MM.1S (cell line): Measurements from ENCODE around the gene COL20A1.

ENCODE experiments used
- DNase-seq: peaks from one replicate; pipeline ENCODE4 v3.0.0-alpha.2; 2015
- H2AFZ ChIP-seq: fragments of 300-600 bp; sonication (generic); 2 replicates; pipeline ENCODE4 v1.6.0; 2016; ENCODE audit warnings: antibody characterized with exemption, low read length
- H3F3A ChIP-seq: fragments of 300-600 bp; sonication (generic); 2 replicates; pipeline ENCODE4 v1.6.1; 2016; ENCODE audit warnings: mild to moderate bottlenecking, antibody characterized with exemption, low read length, moderate library complexity, mixed read lengths; ENCODE audit not compliant: insufficient read depth
- H3K27ac ChIP-seq: fragments of 300-600 bp; sonication (generic); 2 replicates; pipeline ENCODE4 v1.5.1; 2016; ENCODE audit warnings: mild to moderate bottlenecking, low read length
- H3K27me3 ChIP-seq: fragments of 300-600 bp; sonication (generic); replicated peaks from 2 replicates; pipeline ENCODE4 v1.6.0; 2016; ENCODE audit warnings: low read length; ENCODE audit not compliant: insufficient read depth
- H3K36me3 ChIP-seq: fragments of 300-600 bp; sonication (generic); replicated peaks from 2 replicates; pipeline ENCODE4 v1.6.1; 2016; ENCODE audit warnings: mild to moderate bottlenecking, low read length, mixed read lengths; ENCODE audit not compliant: insufficient read depth
- H3K4me1 ChIP-seq: fragments of 300-600 bp; sonication (generic); 2 replicates; pipeline ENCODE4 v1.6.1; 2016; ENCODE audit warnings: low read length, mixed read lengths
- H3K4me2 ChIP-seq: fragments of 300-600 bp; sonication (generic); 2 replicates; pipeline ENCODE4 v1.6.0; 2016; ENCODE audit warnings: low read depth, low read length
- H3K4me3 ChIP-seq: fragments of 300-600 bp; sonication (generic); 2 replicates; pipeline ENCODE4 v1.5.1; 2016; ENCODE audit warnings: low read length, mixed read lengths
- H3K79me2 ChIP-seq: fragments of 300-600 bp; sonication (generic); 2 replicates; pipeline ENCODE4 v1.6.1; 2016; ENCODE audit warnings: mixed run types, low read length, mixed read lengths
- H3K9ac ChIP-seq: fragments of 300-600 bp; sonication (generic); 2 replicates; pipeline ENCODE4 v1.6.1; 2016; ENCODE audit warnings: low read length, mixed read lengths
- H3K9me2 ChIP-seq: fragments of 300-600 bp; sonication (generic); replicated peaks from 2 replicates; pipeline ENCODE4 v1.6.1; 2016; ENCODE audit warnings: mild to moderate bottlenecking, low read length, mixed read lengths; ENCODE audit not compliant: insufficient read depth
- H3K9me3 ChIP-seq: fragments of 300-600 bp; sonication (generic); replicated peaks from 2 replicates; pipeline ENCODE4 v1.6.1; 2016; ENCODE audit warnings: mild to moderate bottlenecking, low read length, mixed read lengths; ENCODE audit not compliant: insufficient read depth
- H4K20me1 ChIP-seq: fragments of 300-600 bp; sonication (generic); 2 replicates; pipeline ENCODE4 v1.6.1; 2016; ENCODE audit warnings: mild to moderate bottlenecking, low read length, moderate library complexity, mixed read lengths; ENCODE audit not compliant: insufficient read depth
- CTCF ChIP-seq: fragments of 300-600 bp; sonication (generic); IDR thresholded peaks from 2 replicates; pipeline ENCODE4 v1.5.1; 2016; ENCODE audit warnings: antibody characterized with exemption, low read length, mixed read lengths
- EZH2 ChIP-seq: fragments of 300-600 bp; sonication (generic); optimal IDR thresholded peaks from 2 replicates; pipeline ENCODE3; 2017; ENCODE audit warnings: low read depth, mild to moderate bottlenecking, antibody characterized with exemption, low read length, mixed read lengths
- EZH2phosphoT487 ChIP-seq: fragments of 300-600 bp; sonication (generic); IDR thresholded peaks from 2 replicates; pipeline ENCODE4 v1.6.1; 2018; ENCODE audit warnings: antibody characterized with exemption, low read length

The COL20A1 gene

GRCh38 chr20:63360850-63361518, 68.0 kb downstream of the COL20A1 start, which contains the start of gene CHRNA4:
TSS of gene CHRNA4 (minus strand) at chr20:63361349. CDS start at chr20:63361165, 184 bp downstream.
- Histone ChIP-seq H3K4me1 (no peaks in the 10 kb centered on the region), H2AFZ (no peak within 1 kb of the TSS), H3K79me2 (no peaks in the 10 kb centered on the region), H3K27me3 (peaks cover 80% of the 10 kb centered on the region), H3K9me2 (no peaks in the 10 kb centered on the region), H3K27ac (no peak within 1 kb of the TSS), H3K4me2 (no peak within 1 kb of the TSS), H3K9ac (no peak within 1 kb of the TSS), H3K9me3 (no peaks in the 10 kb centered on the region), H3F3A (no peaks in the 10 kb centered on the region), H3K36me3 (no peaks in the 10 kb centered on the region), H3K4me3 (no peak within 1 kb of the TSS), H4K20me1 (no peaks in the 10 kb centered on the region)
- DNase-seq: no peak
- TF ChIP-seq EZH2 (no peak), EZH2phosphoT487 (no peak), CTCF (no peak)

DNA sequence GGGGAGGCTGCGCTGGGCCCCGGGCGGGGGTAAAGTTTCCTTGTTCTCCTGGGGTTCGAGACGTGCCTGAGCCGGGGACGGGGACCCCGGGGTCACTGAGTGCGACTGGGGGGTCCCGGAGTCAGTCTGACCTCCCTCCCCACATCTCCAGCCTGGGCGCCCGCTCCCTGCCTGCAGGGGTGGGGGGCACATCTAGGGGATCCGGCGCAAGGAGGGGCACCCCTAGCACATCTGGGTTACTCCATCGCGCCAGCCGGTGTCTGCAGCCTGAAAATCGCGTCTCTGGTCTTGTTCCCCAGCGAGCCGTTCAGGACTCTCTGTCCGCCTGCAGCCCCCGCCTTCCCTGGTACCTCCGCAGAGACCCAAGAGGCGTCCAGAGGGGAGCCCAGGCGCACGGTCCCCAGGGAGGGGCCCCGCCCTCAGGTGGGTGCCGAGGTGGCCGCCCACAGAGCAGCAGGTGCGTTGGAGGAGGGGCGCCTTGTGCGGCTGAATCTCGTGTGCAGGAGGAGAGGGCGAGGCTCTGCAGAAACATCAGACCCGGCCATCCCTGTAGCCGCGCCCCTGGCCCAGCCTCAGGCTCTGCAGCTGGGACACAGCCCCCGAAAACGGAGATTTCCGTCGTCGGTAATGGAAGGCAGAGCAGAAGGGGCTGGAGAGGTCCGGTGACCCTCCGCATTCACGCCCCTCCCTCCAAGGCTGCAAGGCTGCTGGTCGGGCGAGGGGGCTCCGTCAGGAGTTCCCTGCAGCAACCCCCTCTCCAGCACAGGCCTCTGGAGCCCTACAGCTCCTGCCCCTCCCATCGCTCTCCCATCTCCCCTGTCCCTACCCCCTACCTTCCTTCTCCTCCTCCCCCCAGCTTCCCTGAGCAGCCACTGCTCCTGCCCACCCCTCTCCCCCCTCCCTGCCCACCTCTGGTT, 68.8 kb downstream of the COL20A1 start:
- no peaks in the 10 kb centered on the region for H3K4me1 ChIP-seq
- no peak overlapping the region for H3K27ac ChIP-seq
- no peak overlapping the region for H3K4me2 ChIP-seq
- H3K36me3 ChIP-seq: no peaks in the 10 kb centered on the region
- H3K9ac ChIP-seq: no peak overlapping the region
- H3F3A ChIP-seq: no peaks in the 10 kb centered on the region
- peaks cover 84% of the 10 kb centered on the region for H3K27me3 ChIP-seq
- no peak overlapping the region for H2AFZ ChIP-seq
- H4K20me1 ChIP-seq: no peaks in the 10 kb centered on the region
- no peak overlapping the region for H3K4me3 ChIP-seq
- no peaks in the 10 kb centered on the region for H3K9me3 ChIP-seq
- no peaks in the 10 kb centered on the region for H3K9me2 ChIP-seq
- no peak for DNase-seq
- TF ChIP-seq EZH2: no peak
- TF ChIP-seq EZH2phosphoT487: no peak
- no peak for TF ChIP-seq CTCF
- no peaks in the 10 kb centered on the region for H3K79me2 ChIP-seq

GRCh38 chr20:63362436-63363009, 69.5 kb downstream of the COL20A1 start:
- H3K4me2 ChIP-seq: no peak overlapping the region
- H3F3A ChIP-seq: no peaks in the 10 kb centered on the region
- H4K20me1 ChIP-seq: no peaks in the 10 kb centered on the region
- no peaks in the 10 kb centered on the region for H3K9me2 ChIP-seq
- TF ChIP-seq EZH2 (no peak), EZH2phosphoT487 (no peak), CTCF (no peak)
- no peaks in the 10 kb centered on the region for H3K79me2 ChIP-seq
- H3K36me3 ChIP-seq: no peaks in the 10 kb centered on the region
- no peak overlapping the region for H3K9ac ChIP-seq
- no peak overlapping the region for H3K4me3 ChIP-seq
- no peak for DNase-seq
- H2AFZ ChIP-seq: no peak overlapping the region
- no peaks in the 10 kb centered on the region for H3K9me3 ChIP-seq
- H3K27ac ChIP-seq: no peak overlapping the region
- no peaks in the 10 kb centered on the region for H3K4me1 ChIP-seq
- peaks cover 90% of the 10 kb centered on the region for H3K27me3 ChIP-seq
